Right lobe of liver (tissue), 6 donors: ENCODE data around the gene CCDC88A. TPM values are rescaled to one million over a fixed set of nuclear protein-coding genes. Genes with fewer than 3 reads are reported as not detected.

ENCODE experiments used
- ATAC-seq, 4 donors: fragments of 200-7000 bp; cut with Tn5 transposase; one replicate each; pipeline ENCODE4 v1.9.1; 2020; ENCODE audit warnings: mild to moderate bottlenecking in 4 of 4, moderate library complexity in 4 of 4
- DNase-seq, 3 donors: peaks; one replicate each; pipeline ENCODE4 v3.0.0-alpha.2; 2020
- H3K27ac ChIP-seq, 3 donors: fragments of 200-600 bp; one replicate each; pipeline ENCODE4 v1.8.0; 2022
- H3K27me3 ChIP-seq, 2 donors: fragments of 200-600 bp; one replicate each; pipeline ENCODE4 v1.8.0; 2022
- H3K36me3 ChIP-seq, 4 donors: fragments of 200-600 bp; sonication (generic) in 1 of 4; one replicate each; pipeline versions ENCODE4 v1.5.1 to v1.8.0; 2017 to 2022; ENCODE audit warnings: control low read depth in 1 of 4
- H3K4me1 ChIP-seq, 4 donors: fragments of 200-600 bp; sonication (generic) in 1 of 4; one replicate each; pipeline versions ENCODE4 v1.5.1 to v1.8.0; 2017 to 2022; ENCODE audit warnings: control low read depth in 1 of 4
- H3K4me3 ChIP-seq, 3 donors: fragments of 200-600 bp; one replicate each; pipeline ENCODE4 v1.8.0; 2022
- H3K9me3 ChIP-seq, 4 donors: fragments of 200-600 bp; sonication (generic) in 1 of 4; one replicate each; pipeline versions ENCODE4 v1.5.1 to v1.8.0; 2017 to 2022; ENCODE audit warnings: control low read depth in 1 of 4
- POLR2A ChIP-seq: fragments of 450-650 bp; IDR thresholded peaks from one replicate; pipeline ENCODE4 v1.6.1; 2017; ENCODE audit warnings: antibody characterized with exemption, mild to moderate bottlenecking
- WGBS: methylation state at CpG from one replicate; pipeline ENCODE4 v1.1.6; 2018; ENCODE audit warnings: low coverage, low lambda C conversion rate; ENCODE audit not compliant: insufficient coverage; ENCODE audit errors: missing lambda C conversion rate; 5-methylcytosine and 5-hydroxymethylcytosine counted together
- intact Hi-C, 2 donors: fragments of 100-400 bp; cut with DNase I; formaldehyde crosslinking; loops; one replicate each; pipeline versions ENCODE4 v1.11.2 to v1.14.1; 2022
- total RNA-seq, 6 experiments: library from RNA; depleted of rRNA in 2 of 6; stranded (reverse); fragments of >200 nt in 2 of 6; fragmentation: NEBNext Ultra II Directional in 3 of 6; extraction: Animal tissue kit (Norgen Biotek cat#: 25700) in 3 of 6; gene quantifications; one replicate each; pipeline versions ENCODE4 v1.1.0 to v1.2.4, GENCODE V29; 2016 to 2023
- TF ChIP-seq, protein P1 (sequence below), 4 donors: fragments of 200-600 bp in 3 of 4; fragments of 450-650 bp in 1 of 4; IDR thresholded peaks; one replicate each; pipeline versions ENCODE4 v1.5.1 to v1.8.0; 2016 to 2022; ENCODE audit warnings: antibody characterized with exemption in 4 of 4, mild to moderate bottlenecking in 2 of 4
- donor health status: DM: no; HTN: yes; CAD: no.
- donor health status: DM: no; HTN: no; CAD: no.
- donor health status: DM: no; HTN: no; CAD: no.
- donor health status: DM: no; HTN: yes; CAD: no.
- donor health status: DM: no; HTN: yes; CAD: no.

The CCDC88A gene
- total RNA-seq, 6 experiments from 2014 or later: 11.5 to 26.1 (median 18.5) TPM

- DNase-seq (no peak), ATAC-seq (no peak)
- Histone ChIP-seq H3K27me3 (no peaks in the 10 kb centered on the region), H3K27ac (no peak overlapping the region), H3K9me3 (no peaks in the 10 kb centered on the region), H3K4me3 (no peak overlapping the region), H3K4me1 (no peaks in the 10 kb centered on the region), H3K36me3 (no peaks in the 10 kb centered on the region)
- WGBS: 63% methylated on average over 4 of the region's 4 CpGs
- TF ChIP-seq POLR2A: no peak
- TF ChIP-seq, protein P1, sequence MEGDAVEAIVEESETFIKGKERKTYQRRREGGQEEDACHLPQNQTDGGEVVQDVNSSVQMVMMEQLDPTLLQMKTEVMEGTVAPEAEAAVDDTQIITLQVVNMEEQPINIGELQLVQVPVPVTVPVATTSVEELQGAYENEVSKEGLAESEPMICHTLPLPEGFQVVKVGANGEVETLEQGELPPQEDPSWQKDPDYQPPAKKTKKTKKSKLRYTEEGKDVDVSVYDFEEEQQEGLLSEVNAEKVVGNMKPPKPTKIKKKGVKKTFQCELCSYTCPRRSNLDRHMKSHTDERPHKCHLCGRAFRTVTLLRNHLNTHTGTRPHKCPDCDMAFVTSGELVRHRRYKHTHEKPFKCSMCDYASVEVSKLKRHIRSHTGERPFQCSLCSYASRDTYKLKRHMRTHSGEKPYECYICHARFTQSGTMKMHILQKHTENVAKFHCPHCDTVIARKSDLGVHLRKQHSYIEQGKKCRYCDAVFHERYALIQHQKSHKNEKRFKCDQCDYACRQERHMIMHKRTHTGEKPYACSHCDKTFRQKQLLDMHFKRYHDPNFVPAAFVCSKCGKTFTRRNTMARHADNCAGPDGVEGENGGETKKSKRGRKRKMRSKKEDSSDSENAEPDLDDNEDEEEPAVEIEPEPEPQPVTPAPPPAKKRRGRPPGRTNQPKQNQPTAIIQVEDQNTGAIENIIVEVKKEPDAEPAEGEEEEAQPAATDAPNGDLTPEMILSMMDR (IDR thresholded peaks at IDR 0.05): no peak
- intact Hi-C loops: no loop called here
These were observed 21.7 kb upstream of the CCDC88A start for GRCh38 chr2:55441280-55441892.

- TF ChIP-seq, protein P1 (IDR thresholded peaks at IDR 0.05): no peak
- TF ChIP-seq POLR2A: no peak
- H3K4me3 ChIP-seq: no peak overlapping the region
- H3K36me3 ChIP-seq: no peaks in the 10 kb centered on the region
- no peak for ATAC-seq
- no peaks in the 10 kb centered on the region for H3K9me3 ChIP-seq
- H3K27ac ChIP-seq: no peak overlapping the region
- no peak for DNase-seq
- H3K4me1 ChIP-seq: no peaks in the 10 kb centered on the region
- no peaks in the 10 kb centered on the region for H3K27me3 ChIP-seq
- 100% methylated on average over 1 of the region's 1 CpG for WGBS
- intact Hi-C loops: no loop called here
These were observed 19.4 kb upstream of the CCDC88A start for GRCh38 chr2:55439101-55439397.

DNA sequence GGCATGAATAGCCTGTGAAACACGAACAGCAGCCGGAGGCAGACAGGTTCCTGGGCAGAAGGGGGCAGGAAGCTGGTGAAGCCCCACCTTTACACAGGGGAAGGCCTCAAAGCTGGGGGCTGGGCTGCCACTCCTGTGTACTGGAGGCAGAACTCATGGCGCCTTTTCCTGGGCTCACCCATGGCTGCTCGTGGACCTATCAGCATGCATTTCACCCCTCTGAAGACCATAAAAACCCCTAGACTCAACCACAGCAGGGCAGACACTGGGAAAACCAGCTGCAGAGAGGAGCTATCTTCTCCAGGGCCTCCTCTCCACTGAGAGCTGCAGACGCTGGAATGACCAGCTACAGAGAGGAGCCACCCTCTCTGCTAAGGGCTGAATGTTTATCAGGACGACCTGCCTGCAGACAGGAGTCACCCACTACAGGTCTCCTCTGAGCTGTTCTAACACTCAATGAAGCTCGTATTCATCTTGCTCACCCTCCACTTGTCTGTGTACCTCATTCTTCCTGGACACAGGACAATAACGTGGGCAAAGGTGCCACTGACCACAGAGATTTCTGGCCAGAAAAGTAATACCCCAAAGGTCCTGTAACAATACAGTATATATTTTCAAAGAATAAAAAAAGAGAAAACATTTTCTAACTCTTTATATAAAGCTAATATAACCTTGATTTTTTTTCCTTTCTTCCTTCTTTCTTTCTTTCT lies 18.9 kb upstream of the CCDC88A start:
- H3K9me3 ChIP-seq: no peaks in the 10 kb centered on the region
- H3K4me3 ChIP-seq: no peak overlapping the region
- DNase-seq (no peak), ATAC-seq (no peak)
- no peak overlapping the region for H3K27ac ChIP-seq
- H3K4me1 ChIP-seq: no peaks in the 10 kb centered on the region
- H3K36me3 ChIP-seq: no peaks in the 10 kb centered on the region
- TF ChIP-seq, protein P1 (IDR thresholded peaks at IDR 0.05): no peak
- TF ChIP-seq POLR2A: no peak
- H3K27me3 ChIP-seq: no peaks in the 10 kb centered on the region
- intact Hi-C loops: no loop called here
- WGBS: 61% methylated on average over 4 of the region's 8 CpGs

- TF ChIP-seq, protein P1 (IDR thresholded peaks at IDR 0.05): no peak
- no peak for TF ChIP-seq POLR2A
- Histone ChIP-seq H3K27me3 (no peaks in the 10 kb centered on the region), H3K27ac (no peak overlapping the region), H3K9me3 (no peaks in the 10 kb centered on the region), H3K4me1 (no peaks in the 10 kb centered on the region), H3K36me3 (no peaks in the 10 kb centered on the region), H3K4me3 (no peak overlapping the region)
- DNase-seq: no peak
- no peak for ATAC-seq
- WGBS: no CpG with 5 or more reads among the region's 9 CpGs
- intact Hi-C loops: no loop called here
These were observed 18.1 kb upstream of the CCDC88A start for GRCh38 chr2:55437515-55438390.
